OCI-LY1 (cell line): ENCODE measurements around the gene RNF135.
"Not testable (repeated sequence)": the region's sequence is repeated elsewhere in the genome, so short reads cannot be mapped to it uniquely, and the experiment has no call there.

Source experiments
- H2AFZ ChIP-seq: fragments of 200-600 bp; sonication (generic), shearing (Covaris generic); 2 replicates; pipeline ENCODE4 v1.6.0; 2014; ENCODE audit warnings: antibody characterized with exemption, mild to moderate bottlenecking, low read length
- H3F3A ChIP-seq: fragments of 200-600 bp; sonication (generic), shearing (Covaris generic); 2 replicates; pipeline ENCODE4 v1.6.0; 2014; ENCODE audit warnings: mild to moderate bottlenecking, antibody characterized with exemption, low read length, moderate library complexity; ENCODE audit not compliant: insufficient read depth
- H3K27ac ChIP-seq: fragments of 200-600 bp; sonication (generic); 2 replicates; pipeline ENCODE4 v1.5.1; 2014; ENCODE audit warnings: low read length, mixed run types, mild to moderate bottlenecking, low read depth; ENCODE audit not compliant: poor library complexity, severe bottlenecking
- H3K27me3 ChIP-seq: fragments of 200-600 bp; sonication (generic); 2 replicates; pipeline ENCODE4 v1.6.0; 2014; ENCODE audit warnings: antibody characterized with exemption, mild to moderate bottlenecking, low read length, moderate library complexity; ENCODE audit not compliant: insufficient read depth
- H3K36me3 ChIP-seq: fragments of 200-600 bp; sonication (generic); 2 replicates; pipeline ENCODE4 v1.6.1; 2014; ENCODE audit warnings: mild to moderate bottlenecking, antibody characterized with exemption, low read length, moderate library complexity, mixed read lengths; ENCODE audit not compliant: insufficient read depth
- H3K4me1 ChIP-seq: fragments of 200-600 bp; sonication (generic); 2 replicates; pipeline ENCODE4 v1.5.1; 2014; ENCODE audit warnings: mild to moderate bottlenecking, low read length, moderate library complexity; ENCODE audit not compliant: insufficient read depth, severe bottlenecking
- H3K4me2 ChIP-seq: fragments of 200-600 bp; sonication (generic), shearing (Covaris generic); 2 replicates; pipeline ENCODE4 v1.6.1; 2014; ENCODE audit warnings: low read length
- H3K4me3 ChIP-seq: fragments of 200-600 bp; sonication (generic); 2 replicates; pipeline ENCODE4 v1.5.1; 2014; ENCODE audit warnings: low read length, low read depth, mild to moderate bottlenecking, mixed read lengths; ENCODE audit not compliant: poor library complexity, severe bottlenecking
- H3K79me2 ChIP-seq: fragments of 200-600 bp; shearing (Covaris generic); 2 replicates; pipeline ENCODE4 v1.6.1; 2016; ENCODE audit warnings: mixed run types, low read length, mixed read lengths; ENCODE audit not compliant: insufficient read depth
- H3K9ac ChIP-seq: fragments of 200-600 bp; sonication (generic), shearing (Covaris generic); 2 replicates; pipeline ENCODE4 v1.6.1; 2014; ENCODE audit warnings: mild to moderate bottlenecking, low read length, mixed read lengths
- H3K9me2 ChIP-seq: fragments of 200-600 bp; sonication (generic), shearing (Covaris generic); 2 replicates; pipeline ENCODE4 v1.6.1; 2014; ENCODE audit warnings: low read depth, mild to moderate bottlenecking, low read length, mixed read lengths
- H3K9me3 ChIP-seq: fragments of 200-600 bp; shearing (Covaris generic); 2 replicates; pipeline ENCODE4 v1.6.1; 2014; ENCODE audit warnings: low read length, mixed read lengths
- H4K20me1 ChIP-seq: fragments of 200-600 bp; sonication (generic), shearing (Covaris generic); 2 replicates; pipeline ENCODE4 v1.6.0; 2016; ENCODE audit warnings: mild to moderate bottlenecking, low read length; ENCODE audit not compliant: insufficient read depth
- EZH2 ChIP-seq: fragments of 200-600 bp; sonication (generic), shearing (Covaris generic); IDR thresholded peaks from 2 replicates; pipeline ENCODE4 v1.8.0; 2017; ENCODE audit warnings: borderline replicate concordance, mixed run types, mild to moderate bottlenecking, antibody characterized with exemption, low read length, moderate library complexity, mixed read lengths
- TF ChIP-seq, protein P1 (sequence below): fragments of 200-600 bp; sonication (generic), shearing (Covaris generic); IDR thresholded peaks from 2 replicates; pipeline ENCODE4 v1.5.1; 2017; ENCODE audit warnings: mild to moderate bottlenecking, antibody characterized with exemption, low read length, moderate library complexity, mixed read lengths

RNF135 gene

DNA sequence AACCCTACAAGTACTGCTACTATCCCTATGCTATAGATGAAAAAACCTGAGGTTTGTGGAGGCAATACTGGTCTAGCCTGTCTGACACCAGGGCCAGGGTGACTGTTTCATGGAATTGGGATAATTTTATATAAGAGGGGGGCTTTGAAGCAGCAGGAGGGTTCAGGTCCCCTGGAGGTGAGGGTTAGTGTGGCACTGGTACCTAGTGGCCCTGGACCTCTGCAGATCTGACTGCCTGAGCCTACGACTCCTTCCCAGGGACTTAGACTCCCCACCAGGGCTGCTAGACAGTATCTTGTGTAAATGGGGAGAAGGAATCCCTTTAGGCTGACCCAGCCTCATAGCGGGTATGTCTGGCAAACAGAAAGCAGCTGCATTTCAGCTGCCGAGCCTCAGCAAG lies 42.3 kb upstream of the RNF135 start:
- Histone ChIP-seq H3K9ac (no peak overlapping the region), H3K9me3 (no peaks in the 10 kb centered on the region), H4K20me1 (no peaks in the 10 kb centered on the region), H3K4me2 (no peak overlapping the region), H2AFZ (no peak overlapping the region), H3K27me3 (no peaks in the 10 kb centered on the region), H3K4me1 (no peaks in the 10 kb centered on the region), H3K9me2 (no peaks in the 10 kb centered on the region), H3K79me2 (no peaks in the 10 kb centered on the region), H3K4me3 (no peak overlapping the region), H3K27ac (no peak overlapping the region), H3F3A (no peaks in the 10 kb centered on the region), H3K36me3 (peaks cover 5% of the 10 kb centered on the region; the same call in 1 of the 2 replicates)
- no peak for TF ChIP-seq EZH2
- TF ChIP-seq, protein P1, sequence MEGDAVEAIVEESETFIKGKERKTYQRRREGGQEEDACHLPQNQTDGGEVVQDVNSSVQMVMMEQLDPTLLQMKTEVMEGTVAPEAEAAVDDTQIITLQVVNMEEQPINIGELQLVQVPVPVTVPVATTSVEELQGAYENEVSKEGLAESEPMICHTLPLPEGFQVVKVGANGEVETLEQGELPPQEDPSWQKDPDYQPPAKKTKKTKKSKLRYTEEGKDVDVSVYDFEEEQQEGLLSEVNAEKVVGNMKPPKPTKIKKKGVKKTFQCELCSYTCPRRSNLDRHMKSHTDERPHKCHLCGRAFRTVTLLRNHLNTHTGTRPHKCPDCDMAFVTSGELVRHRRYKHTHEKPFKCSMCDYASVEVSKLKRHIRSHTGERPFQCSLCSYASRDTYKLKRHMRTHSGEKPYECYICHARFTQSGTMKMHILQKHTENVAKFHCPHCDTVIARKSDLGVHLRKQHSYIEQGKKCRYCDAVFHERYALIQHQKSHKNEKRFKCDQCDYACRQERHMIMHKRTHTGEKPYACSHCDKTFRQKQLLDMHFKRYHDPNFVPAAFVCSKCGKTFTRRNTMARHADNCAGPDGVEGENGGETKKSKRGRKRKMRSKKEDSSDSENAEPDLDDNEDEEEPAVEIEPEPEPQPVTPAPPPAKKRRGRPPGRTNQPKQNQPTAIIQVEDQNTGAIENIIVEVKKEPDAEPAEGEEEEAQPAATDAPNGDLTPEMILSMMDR, result no peak

DNA sequence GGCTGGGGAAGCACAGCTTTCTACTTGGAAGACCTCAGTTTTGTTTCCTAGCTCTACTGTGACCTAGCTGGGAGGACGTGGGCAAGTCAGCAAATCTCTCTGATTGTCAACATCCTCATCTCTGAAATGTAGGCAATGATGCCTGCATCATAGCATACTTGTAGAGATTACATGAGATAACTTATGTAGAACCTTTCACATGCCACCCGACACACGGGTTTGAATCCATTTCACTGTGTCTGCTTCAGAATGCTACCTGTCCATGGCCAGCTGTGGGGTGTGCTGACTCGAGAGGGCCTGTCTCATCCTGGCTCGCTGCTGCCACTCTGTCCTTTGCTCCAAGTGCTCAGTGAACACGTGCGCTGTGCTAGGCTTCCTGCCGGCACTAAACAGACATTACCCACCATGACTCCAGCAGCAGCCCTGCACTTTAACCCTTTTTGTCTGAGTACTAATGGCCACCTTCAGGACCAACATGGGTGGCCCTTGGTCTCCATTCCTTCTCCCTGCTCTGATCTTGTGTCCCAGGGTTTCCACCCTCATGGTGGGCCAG lies 41.7 kb upstream of the RNF135 start:
- Histone ChIP-seq H3K9ac (no peak overlapping the region), H3K9me2 (no peaks in the 10 kb centered on the region)

DNA sequence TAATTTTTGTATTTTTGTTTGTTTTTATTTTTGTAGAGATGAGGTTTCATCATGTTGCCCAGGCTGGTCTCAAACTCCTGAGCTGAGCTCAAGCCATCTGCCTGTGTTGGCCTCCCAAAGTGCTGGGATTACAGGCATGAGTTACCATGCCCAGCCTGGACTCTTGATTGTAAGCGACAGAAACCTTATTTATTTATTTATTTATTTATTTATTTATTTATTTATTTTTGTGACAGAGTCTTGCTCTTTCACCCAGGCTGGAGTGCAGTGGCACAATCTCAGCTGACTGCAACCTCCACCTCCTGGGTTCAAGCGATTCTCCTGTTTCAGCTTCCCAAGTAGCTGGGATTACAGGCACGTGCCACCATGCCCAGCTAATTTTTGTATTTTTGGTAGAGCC lies 41.0 kb upstream of the RNF135 start:
- not testable (repeated sequence) for H3K9ac ChIP-seq, H3K79me2 ChIP-seq, H3K36me3 ChIP-seq, H4K20me1 ChIP-seq, H3K9me3 ChIP-seq, H3K4me3 ChIP-seq, H3K9me2 ChIP-seq, H3K27ac ChIP-seq, H3K27me3 ChIP-seq, H3K4me2 ChIP-seq, H3F3A ChIP-seq, H2AFZ ChIP-seq, H3K4me1 ChIP-seq

More for the DNA sequence above, 41.7 kb upstream of the RNF135 start:
- H3K27me3 ChIP-seq, result no peaks in the 10 kb centered on the region
- no peaks in the 10 kb centered on the region for H3K79me2 ChIP-seq
- H3F3A ChIP-seq, result no peaks in the 10 kb centered on the region
- H3K27ac ChIP-seq, result no peak overlapping the region
- H3K4me3 ChIP-seq, result no peak overlapping the region
- no peak overlapping the region for H2AFZ ChIP-seq
- TF ChIP-seq, protein P1, result no peak
- TF ChIP-seq EZH2, result no peak
- H3K4me1 ChIP-seq, result no peaks in the 10 kb centered on the region
- no peaks in the 10 kb centered on the region for H3K9me3 ChIP-seq
- no peaks in the 10 kb centered on the region for H4K20me1 ChIP-seq
- no peak overlapping the region for H3K4me2 ChIP-seq
- peaks cover 5% of the 10 kb centered on the region; the same call in 1 of the 2 replicates for H3K36me3 ChIP-seq

DNA sequence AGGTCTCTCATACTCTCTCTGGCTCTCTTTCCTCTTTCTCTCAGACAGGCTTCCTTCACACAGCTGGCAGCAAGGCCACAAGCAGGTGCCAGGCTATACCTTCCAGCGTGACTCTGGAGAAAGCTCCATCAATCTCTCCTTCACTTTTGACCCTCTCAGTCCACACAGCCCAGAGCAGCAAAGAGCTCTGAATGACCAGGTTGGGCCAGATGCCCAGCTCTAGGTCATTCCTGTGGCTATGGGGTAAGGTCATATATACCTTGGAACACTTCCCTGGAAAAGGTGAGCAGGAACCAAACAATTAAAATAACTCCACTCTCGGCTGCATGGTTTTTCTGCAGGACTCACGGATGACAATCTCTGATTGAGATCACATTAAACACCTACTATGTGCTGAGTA lies 40.3 kb upstream of the RNF135 start:
- Histone ChIP-seq H3K27ac (no peak overlapping the region), H3K27me3 (no peaks in the 10 kb centered on the region), H3K36me3 (peaks cover 5% of the 10 kb centered on the region; the same call in 1 of the 2 replicates), H3K9ac (no peak overlapping the region), H3K9me2 (no peaks in the 10 kb centered on the region), H3K9me3 (no peaks in the 10 kb centered on the region), H3K4me3 (no peak overlapping the region), H3K4me2 (no peak overlapping the region), H3K4me1 (no peaks in the 10 kb centered on the region), H3F3A (no peaks in the 10 kb centered on the region), H2AFZ (no peak overlapping the region), H4K20me1 (no peaks in the 10 kb centered on the region), H3K79me2 (no peaks in the 10 kb centered on the region)
- TF ChIP-seq, protein P1, result no peak
- TF ChIP-seq EZH2, result no peak

DNA sequence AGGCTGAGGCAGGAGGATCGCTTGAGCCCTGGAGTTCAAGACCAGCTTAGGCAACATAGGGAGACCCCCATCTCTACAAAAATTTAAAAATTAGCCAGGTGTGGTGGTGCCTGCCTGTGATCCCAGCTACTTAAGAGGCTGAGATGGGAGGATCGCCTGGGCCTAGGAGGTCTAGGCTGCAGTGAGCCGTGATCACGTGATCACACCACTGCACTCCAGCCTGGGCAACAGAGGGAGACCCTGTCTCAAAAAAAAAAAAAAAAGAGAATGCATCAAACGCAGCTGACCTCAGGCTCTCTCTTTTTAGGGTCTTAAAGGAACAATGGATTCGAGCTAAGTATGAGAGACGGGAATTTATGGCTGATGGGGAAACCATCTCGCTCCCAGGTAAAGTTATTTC lies 39.3 kb upstream of the RNF135 start:
- not testable (repeated sequence) for H3K4me3 ChIP-seq, H3K4me1 ChIP-seq, H3K9me2 ChIP-seq, H2AFZ ChIP-seq, H3K9me3 ChIP-seq, H4K20me1 ChIP-seq, H3K79me2 ChIP-seq, H3K9ac ChIP-seq, H3K27ac ChIP-seq, H3F3A ChIP-seq, H3K4me2 ChIP-seq, H3K27me3 ChIP-seq, H3K36me3 ChIP-seq
